Stomach (tissue), 9 donors: Measurements from ENCODE around the gene CCDC167. TPM values are rescaled to one million over a fixed set of nuclear protein-coding genes. Genes with fewer than 3 reads are reported as not detected.

ENCODE experiments used
- DNase-seq, 2 donors: peaks; one replicate each; pipeline versions ENCODE4 v3.0.0 to v3.0.0-alpha.2; 2013 to 2019
- H3K27ac ChIP-seq, 5 donors: fragments of 200-600 bp in 4 of 5; sonication (generic) in 4 of 5; one replicate each; pipeline ENCODE4 v1.5.1; 2013 to 2019; ENCODE audit warnings: mild to moderate bottlenecking in 1 of 5, moderate library complexity in 1 of 5
- H3K27me3 ChIP-seq, 3 donors: fragments of 200-600 bp; sonication (generic); one replicate each; pipeline ENCODE4 v1.5.1; 2017 to 2019; ENCODE audit warnings: mixed run types in 1 of 3
- H3K36me3 ChIP-seq, 4 donors: fragments of 200-600 bp; sonication (generic); 1 replicate in 3 of 4; 2 replicates in 1 of 4; pipeline ENCODE4 v1.5.1; 2016 to 2019
- H3K4me1 ChIP-seq, 4 donors: fragments of 200-600 bp; sonication (generic); one replicate each; pipeline ENCODE4 v1.5.1; 2016 to 2019
- H3K4me3 ChIP-seq, 4 donors: fragments of 200-600 bp; sonication (generic) in 3 of 4; one replicate each; pipeline ENCODE4 v1.5.1; 2016 to 2019; ENCODE audit warnings: mild to moderate bottlenecking in 1 of 4
- H3K9me3 ChIP-seq, 4 donors: fragments of 200-600 bp; sonication (generic); one replicate each; pipeline ENCODE4 v1.5.1; 2016 to 2019
- CTCF ChIP-seq, 7 experiments: fragments of 450-650 bp in 4 of 7; fragments of 200-600 bp in 3 of 7; sonication (generic) in 3 of 7; IDR thresholded peaks; one replicate each; pipeline ENCODE4 v1.5.1; 2016 to 2019; ENCODE audit warnings: antibody characterized with exemption in 7 of 7, control low read depth in 2 of 7, mild to moderate bottlenecking in 1 of 7
- EP300 ChIP-seq: sonication (generic); formaldehyde crosslinking; IDR thresholded peaks from one replicate; pipeline ENCODE4 v1.6.1; 2017; ENCODE audit warnings: antibody characterized with exemption
- POLR2A ChIP-seq, 4 donors: fragments of 450-650 bp; IDR thresholded peaks; one replicate each; pipeline ENCODE4 v1.6.1; 2016; ENCODE audit warnings: antibody characterized with exemption in 4 of 4, control low read depth in 2 of 4, mild to moderate bottlenecking in 1 of 4, moderate library complexity in 1 of 4
- POLR2AphosphoS5 ChIP-seq, 3 donors: sonication (generic); formaldehyde crosslinking; IDR thresholded peaks; one replicate each; pipeline ENCODE4 v1.6.1; 2016; ENCODE audit warnings: antibody characterized with exemption in 3 of 3
- WGBS, 5 donors: extraction: QIAGEN DNeasy Blood & Tissue Kit in 3 of 5; methylation state at CpG; one replicate each; pipeline versions ENCODE4 v1.1.5 to v1.1.7; 2013 to 2018; 5-methylcytosine and 5-hydroxymethylcytosine counted together
- intact Hi-C: fragments of 100-400 bp; cut with DNase I; formaldehyde crosslinking; loops from one replicate; pipeline ENCODE4 v1.15.1; 2023; ENCODE audit warnings: low total_unique reads
- polyA plus RNA-seq, 3 donors: library from polyadenylated mRNA; stranded (reverse); fragments of 200-250 nt; gene quantifications; one replicate each; pipeline ENCODE4 v1.2.3, GENCODE V29; 2013
- total RNA-seq, 5 donors: library from RNA; depleted of rRNA; stranded (reverse); fragments of >200 nt; gene quantifications; one replicate each; pipeline versions ENCODE4 v1.1.0 to v1.2.3, GENCODE V29; 2014 to 2016
- donor health status: healthy with polysubstance abuse.
- donor health status: Bipolar disorder and iron deficiency.
- donor health status: healthy.

CCDC167 gene
- total and polyA plus RNA-seq, 8 donors = 4.2 to 47.8 (median 42.5) TPM; not detected in 1

GRCh38 chr6:37547564-37548061, 47.9 kb upstream of the CCDC167 start:
- Histone ChIP-seq H3K27ac (peak overlapping the region in 1 of 5 donors; percentile 38), H3K27me3 (peaks cover 0 to 28% (median 5%) of the 10 kb centered on the region in 3 donors), H3K4me3 (no peak overlapping the region), H3K4me1 (peaks cover 0 to 16% (median 0%) of the 10 kb centered on the region in 4 donors), H3K36me3 (no peaks in the 10 kb centered on the region), H3K9me3 (no peaks in the 10 kb centered on the region)
- peak in 1 of 2 donors; percentile 71 for DNase-seq
- intact Hi-C loops = no loop called here
- 43 to 56% (median 52%) methylated on average over 8 of the region's 8 CpGs for WGBS, 5 donors
- no peak for TF ChIP-seq EP300
- TF ChIP-seq POLR2A (IDR thresholded peaks at IDR 0.05) = no peak
- TF ChIP-seq CTCF (IDR thresholded peaks at IDR 0.05) = no peak
- no peak for TF ChIP-seq POLR2AphosphoS5 (IDR thresholded peaks at IDR 0.05)

- no peak for DNase-seq
- intact Hi-C loops = no loop called here
- Histone ChIP-seq H3K4me3 (no peak overlapping the region), H3K4me1 (peaks cover 0 to 4% (median 0%) of the 10 kb centered on the region in 4 donors), H3K36me3 (no peaks in the 10 kb centered on the region), H3K9me3 (no peaks in the 10 kb centered on the region), H3K27me3 (peaks cover 0 to 28% (median 3%) of the 10 kb centered on the region in 3 donors), H3K27ac (no peak overlapping the region)
- 57 to 75% (median 71%) methylated on average over 9 of the region's 9 CpGs for WGBS, 5 donors
- no peak for TF ChIP-seq EP300
- TF ChIP-seq POLR2AphosphoS5 (IDR thresholded peaks at IDR 0.05) = no peak
- TF ChIP-seq POLR2A (IDR thresholded peaks at IDR 0.05) = no peak
- no peak for TF ChIP-seq CTCF (IDR thresholded peaks at IDR 0.05)
Observed at GRCh38 chr6:37546141-37546871, 46.6 kb upstream of the CCDC167 start.

DNA sequence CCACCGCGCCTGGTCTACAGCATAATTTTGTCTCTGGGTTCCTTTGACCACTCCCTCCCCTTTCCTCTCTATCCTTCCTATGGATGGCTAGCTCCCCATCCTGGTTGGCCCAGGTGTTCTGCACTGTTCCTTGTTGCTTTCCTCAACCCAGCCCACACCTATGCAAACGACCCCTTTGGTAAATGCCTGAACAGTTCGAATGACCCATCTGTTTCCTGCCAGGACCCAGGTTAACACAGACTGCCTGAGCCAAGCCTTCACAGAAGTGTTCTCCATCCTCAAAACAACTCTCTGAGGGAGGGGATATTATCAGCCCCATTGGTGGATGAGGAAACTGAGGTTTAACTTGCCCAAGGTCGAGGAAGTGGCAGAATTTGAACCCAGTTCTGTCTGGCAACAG, 44.8 kb upstream of the CCDC167 start:
- intact Hi-C loops = no loop called here
- Histone ChIP-seq H3K9me3 (no peaks in the 10 kb centered on the region), H3K27ac (no peak overlapping the region), H3K4me1 (peaks cover 0 to 4% (median 0%) of the 10 kb centered on the region in 4 donors), H3K4me3 (no peak overlapping the region), H3K36me3 (no peaks in the 10 kb centered on the region), H3K27me3 (peaks cover 0 to 12% (median 0%) of the 10 kb centered on the region in 3 donors)
- DNase-seq = no peak
- TF ChIP-seq EP300 = no peak
- TF ChIP-seq POLR2A (IDR thresholded peaks at IDR 0.05) = no peak
- TF ChIP-seq POLR2AphosphoS5 (IDR thresholded peaks at IDR 0.05) = no peak
- TF ChIP-seq CTCF (IDR thresholded peaks at IDR 0.05) = no peak
- 66 to 75% (median 71%) methylated on average over 4 to 5 of the region's 5 CpGs for WGBS, 5 donors

GRCh38 chr6:37543361-37543760, 43.7 kb upstream of the CCDC167 start:
- Histone ChIP-seq H3K27ac (no peak overlapping the region), H3K4me1 (peaks cover 0 to 4% (median 0%) of the 10 kb centered on the region in 4 donors), H3K9me3 (no peaks in the 10 kb centered on the region), H3K4me3 (no peak overlapping the region), H3K36me3 (no peaks in the 10 kb centered on the region), H3K27me3 (peaks cover 0 to 1% (median 0%) of the 10 kb centered on the region in 3 donors)
- DNase-seq = no peak
- 80 to 96% (median 85%) methylated on average over 4 of the region's 4 CpGs for WGBS, 5 donors
- TF ChIP-seq POLR2A (IDR thresholded peaks at IDR 0.05) (no peak), POLR2AphosphoS5 (IDR thresholded peaks at IDR 0.05) (no peak), CTCF (IDR thresholded peaks at IDR 0.05) (no peak), EP300 (no peak)
- intact Hi-C loops = no loop called here
